ENCODE data around the gene RALA. TPM values are rescaled to one million over a fixed set of nuclear protein-coding genes. Genes with fewer than 3 reads are reported as not detected.

Gene RALA
- total and polyA plus RNA-seq, 3 donors from 2014 or later = 13.6 to 27.9 (median 15.9) TPM

- Histone ChIP-seq H3K4me3 (no peak overlapping the region), H3K4me1 (peaks cover 1% of the 10 kb centered on the region), H3K27me3 (no peaks in the 10 kb centered on the region), H3K36me3 (ENCODE audit: low read depth, missing control alignments) (no peaks in the 10 kb centered on the region), H3K9me3 (no peaks in the 10 kb centered on the region), H3K27ac (no peak overlapping the region)
- DNase-seq = no peak
- intact Hi-C loops (cut with DNase I; ENCODE audit: low total_unique reads) = no loop called here
- TF ChIP-seq POLR2A (IDR thresholded peaks at IDR 0.05) = no peak
Observed at GRCh38 chr7:39617005-39617404, 6.4 kb upstream of the RALA start.

- Histone ChIP-seq H3K4me1 (peaks cover 8% of the 10 kb centered on the region), H3K27ac (no peak overlapping the region), H3K27me3 (no peaks in the 10 kb centered on the region), H3K9me3 (no peaks in the 10 kb centered on the region), H3K4me3 (no peak overlapping the region), H3K36me3 (ENCODE audit: low read depth, missing control alignments) (no peaks in the 10 kb centered on the region)
- intact Hi-C loops (cut with DNase I; ENCODE audit: low total_unique reads) = no loop called here
- DNase-seq = no peak
- 81 to 88% methylated on average over 4 of the region's 4 CpGs for WGBS, 2 donors
- TF ChIP-seq CTCF (IDR thresholded peaks at IDR 0.05) (no peak), POLR2A (IDR thresholded peaks at IDR 0.05) (no peak)
Observed at GRCh38 chr7:39618868-39619267, 4.5 kb upstream of the RALA start.

GRCh38 chr7:39620486-39620885 is 2.9 kb upstream of the RALA start:
- intact Hi-C loops (cut with DNase I; ENCODE audit: low total_unique reads) = no loop called here

GRCh38 chr7:39621261-39621660 is 2.1 kb upstream of the RALA start:
- H3K27ac ChIP-seq = no peak overlapping the region
- intact Hi-C loops (cut with DNase I; ENCODE audit: low total_unique reads) = no loop called here
- no peaks in the 10 kb centered on the region for H3K27me3 ChIP-seq
- no peaks in the 10 kb centered on the region for H3K9me3 ChIP-seq
- DNase-seq = no peak
- peaks cover 15% of the 10 kb centered on the region for H3K4me1 ChIP-seq
- 69 to 89% methylated on average over 1 of the region's 1 CpG for WGBS, 2 donors
- H3K4me3 ChIP-seq = no peak overlapping the region
- H3K36me3 ChIP-seq (ENCODE audit: low read depth, missing control alignments) = no peaks in the 10 kb centered on the region
- TF ChIP-seq POLR2A (IDR thresholded peaks at IDR 0.05) (no peak), CTCF (IDR thresholded peaks at IDR 0.05) (no peak)

More at GRCh38 chr7:39620486-39620885, 2.9 kb upstream of the RALA start:
- Histone ChIP-seq H3K9me3 (no peaks in the 10 kb centered on the region), H3K4me3 (no peak overlapping the region), H3K4me1 (peaks cover 13% of the 10 kb centered on the region), H3K36me3 (ENCODE audit: low read depth, missing control alignments) (no peaks in the 10 kb centered on the region), H3K27ac (no peak overlapping the region), H3K27me3 (no peaks in the 10 kb centered on the region)
- TF ChIP-seq CTCF (IDR thresholded peaks at IDR 0.05) (no peak), POLR2A (IDR thresholded peaks at IDR 0.05) (no peak)
- DNase-seq = no peak

GRCh38 chr7:39621784-39622411 is 1.5 kb upstream of the RALA start:
- intact Hi-C loops (cut with DNase I; ENCODE audit: low total_unique reads) = no loop called here
- 79% methylated on average over 1 of the region's 1 CpG for WGBS, 2 donors
- H3K4me1 ChIP-seq = peaks cover 15% of the 10 kb centered on the region
- no peaks in the 10 kb centered on the region for H3K36me3 ChIP-seq (ENCODE audit: low read depth, missing control alignments)
- H3K9me3 ChIP-seq = no peaks in the 10 kb centered on the region
- no peak overlapping the region for H3K4me3 ChIP-seq
- no peaks in the 10 kb centered on the region for H3K27me3 ChIP-seq
- TF ChIP-seq CTCF (IDR thresholded peaks at IDR 0.05) = no peak
- TF ChIP-seq POLR2A (IDR thresholded peaks at IDR 0.05) = no peak
- H3K27ac ChIP-seq = no peak overlapping the region
- DNase-seq = no peak

All from testis (tissue), 3 donors.